GM12892 (cell line): Measurements from ENCODE around the gene AGBL3.

Source experiments
- POLR2A ChIP-seq: IDR thresholded peaks from 2 replicates; pipeline ENCODE4 v1.6.1; 2011; ENCODE audit warnings: low read depth, low read length, control low read depth
- POLR2AphosphoS5 ChIP-seq: IDR thresholded peaks from 2 replicates; pipeline ENCODE4 v1.6.1; 2011; ENCODE audit warnings: low read depth, low read length, control low read depth
- TAF1 ChIP-seq: IDR thresholded peaks from 2 replicates; pipeline ENCODE4 v1.6.1; 2011; ENCODE audit warnings: low read depth, mild to moderate bottlenecking, control low read depth, low read length, borderline replicate concordance

DNA sequence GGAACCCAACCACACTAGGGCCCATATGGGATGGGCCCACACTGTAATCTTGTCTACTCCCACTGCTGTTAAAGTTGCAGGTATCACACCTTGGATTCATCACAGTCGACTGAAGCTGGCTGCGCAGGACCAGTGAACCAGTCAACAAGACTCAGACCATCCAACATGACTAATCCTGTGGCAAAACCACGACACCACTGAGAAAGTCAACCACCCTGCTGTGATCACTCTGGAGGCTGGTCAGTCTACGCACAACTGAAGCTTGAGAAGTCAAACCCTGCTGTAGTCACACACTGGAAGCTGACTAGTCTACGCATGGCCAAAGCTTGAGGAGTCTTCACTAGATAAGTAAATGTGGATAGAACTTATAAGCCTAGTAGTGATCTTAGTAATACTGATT, 193.8 kb downstream of the AGBL3 start:
- TF ChIP-seq POLR2AphosphoS5 (no peak), TAF1 (no peak), POLR2A (no peak)
